Measurements from ENCODE around the gene KIF18A. TPM values are rescaled to one million over a fixed set of nuclear protein-coding genes. Genes with fewer than 3 reads are reported as not detected.

Gene KIF18A
- total and polyA plus RNA-seq, 4 donors: 0.08 to 21.4 (median 0.20) TPM

DNA sequence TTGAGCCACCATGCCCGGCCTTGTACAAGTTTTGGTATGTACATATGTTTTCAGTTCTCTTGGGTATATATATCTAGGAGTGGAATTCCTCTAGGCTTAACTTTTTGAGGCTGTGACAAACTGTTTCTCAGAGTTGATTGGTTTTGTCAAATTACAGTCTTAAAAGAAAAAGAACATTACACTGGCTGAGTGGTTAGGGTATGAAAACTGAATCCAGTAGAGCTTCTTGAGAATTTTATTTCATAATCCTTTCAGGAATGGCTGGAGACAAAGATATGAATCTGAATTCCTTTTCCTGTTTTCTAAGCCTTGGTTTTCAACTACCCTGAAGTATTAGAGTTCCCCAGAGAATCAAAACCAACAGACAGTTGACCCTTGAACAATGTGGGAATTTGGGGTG is 6.8 kb upstream of the KIF18A start:
- DNase-seq (ENCODE audit: low spot score): no peak
- 98% methylated on average over 1 of the region's 1 CpG for WGBS
- H3K27ac ChIP-seq (ENCODE audit: low read depth in 1 of 2, low read length in 2 of 2): no peak overlapping the region
- H3K27me3 ChIP-seq (ENCODE audit: control insufficient read depth in 4 of 4, insufficient read depth in 4 of 4, low read length in 3 of 4): no peaks in the 10 kb centered on the region
- no peak overlapping the region for H3K4me3 ChIP-seq (ENCODE audit: low read depth in 1 of 3, low read length in 3 of 3)
- no peaks in the 10 kb centered on the region for H3K9me3 ChIP-seq (ENCODE audit: control insufficient read depth in 4 of 4, low read length in 3 of 4)
- peaks cover 0 to 12% (median 11%) of the 10 kb centered on the region in 4 donors for H3K4me1 ChIP-seq (ENCODE audit: control insufficient read depth in 4 of 4, insufficient read depth in 4 of 4, low read length in 3 of 4)
- TF ChIP-seq SP1 (IDR thresholded peaks at IDR 0.05): no peak
- TF ChIP-seq, protein P1, sequence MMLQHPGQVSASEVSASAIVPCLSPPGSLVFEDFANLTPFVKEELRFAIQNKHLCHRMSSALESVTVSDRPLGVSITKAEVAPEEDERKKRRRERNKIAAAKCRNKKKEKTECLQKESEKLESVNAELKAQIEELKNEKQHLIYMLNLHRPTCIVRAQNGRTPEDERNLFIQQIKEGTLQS (IDR thresholded peaks at IDR 0.05): no peak
- TF ChIP-seq RXRA (IDR thresholded peaks at IDR 0.05): no peak
- TF ChIP-seq JUND (IDR thresholded peaks at IDR 0.05): no peak
- H3K36me3 ChIP-seq (ENCODE audit: control insufficient read depth in 4 of 4, insufficient read depth in 3 of 4, low read depth in 1 of 4, low read length in 3 of 4): peaks cover 0 to 5% (median 2%) of the 10 kb centered on the region in 4 donors
- no peak overlapping the region for H3K9ac ChIP-seq (ENCODE audit: low read depth in 1 of 2, low read length in 2 of 2)

DNA sequence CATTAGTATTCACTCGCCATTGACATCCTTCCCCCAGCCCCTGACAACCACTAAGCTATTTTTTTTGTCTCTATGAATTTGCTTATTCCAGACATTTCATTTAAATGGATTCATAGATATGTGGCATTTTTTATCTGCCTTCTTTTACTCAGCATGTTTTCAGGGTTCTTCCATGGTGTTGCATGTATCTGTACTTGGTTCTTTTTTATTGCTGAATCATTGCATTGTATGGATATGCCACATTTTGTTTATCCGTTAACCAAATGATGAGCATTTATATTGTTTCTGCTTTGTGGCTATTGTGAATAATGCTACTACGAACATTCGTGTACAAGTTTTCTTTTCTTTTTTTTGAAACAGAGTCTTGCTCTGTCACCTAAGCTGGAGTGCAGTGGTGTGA is 6.2 kb upstream of the KIF18A start:
- H3K4me3 ChIP-seq (ENCODE audit: low read depth in 1 of 3, low read length in 3 of 3): no peak overlapping the region
- H3K4me1 ChIP-seq (ENCODE audit: control insufficient read depth in 4 of 4, insufficient read depth in 4 of 4, low read length in 3 of 4): peaks cover 0 to 18% (median 17%) of the 10 kb centered on the region in 4 donors
- H3K9ac ChIP-seq (ENCODE audit: low read depth in 1 of 2, low read length in 2 of 2): no peak overlapping the region
- H3K9me3 ChIP-seq (ENCODE audit: control insufficient read depth in 4 of 4, low read length in 3 of 4): no peaks in the 10 kb centered on the region
- TF ChIP-seq FOXA1 (IDR thresholded peaks at IDR 0.05) (no peak), RAD21 (IDR thresholded peaks at IDR 0.05) (no peak), YY1 (IDR thresholded peaks at IDR 0.05) (no peak), JUND (IDR thresholded peaks at IDR 0.05) (no peak), GABPA (IDR thresholded peaks at IDR 0.05 in 1 of 2, conservative IDR thresholded peaks at IDR 0.05 in 1 of 2) (no peak), HNF4A (conservative IDR thresholded peaks at IDR 0.05) (no peak), NR2F2 (IDR thresholded peaks at IDR 0.05) (no peak), EGR1 (IDR thresholded peaks at IDR 0.05; ENCODE audit: low read depth in 2 of 2) (no peak), FOXA2 (IDR thresholded peaks at IDR 0.05) (no peak), RXRA (IDR thresholded peaks at IDR 0.05) (no peak), SP1 (IDR thresholded peaks at IDR 0.05) (no peak), TAF1 (conservative IDR thresholded peaks at IDR 0.05) (no peak), HNF4G (IDR thresholded peaks at IDR 0.05) (no peak)
- TF ChIP-seq, protein P2, sequence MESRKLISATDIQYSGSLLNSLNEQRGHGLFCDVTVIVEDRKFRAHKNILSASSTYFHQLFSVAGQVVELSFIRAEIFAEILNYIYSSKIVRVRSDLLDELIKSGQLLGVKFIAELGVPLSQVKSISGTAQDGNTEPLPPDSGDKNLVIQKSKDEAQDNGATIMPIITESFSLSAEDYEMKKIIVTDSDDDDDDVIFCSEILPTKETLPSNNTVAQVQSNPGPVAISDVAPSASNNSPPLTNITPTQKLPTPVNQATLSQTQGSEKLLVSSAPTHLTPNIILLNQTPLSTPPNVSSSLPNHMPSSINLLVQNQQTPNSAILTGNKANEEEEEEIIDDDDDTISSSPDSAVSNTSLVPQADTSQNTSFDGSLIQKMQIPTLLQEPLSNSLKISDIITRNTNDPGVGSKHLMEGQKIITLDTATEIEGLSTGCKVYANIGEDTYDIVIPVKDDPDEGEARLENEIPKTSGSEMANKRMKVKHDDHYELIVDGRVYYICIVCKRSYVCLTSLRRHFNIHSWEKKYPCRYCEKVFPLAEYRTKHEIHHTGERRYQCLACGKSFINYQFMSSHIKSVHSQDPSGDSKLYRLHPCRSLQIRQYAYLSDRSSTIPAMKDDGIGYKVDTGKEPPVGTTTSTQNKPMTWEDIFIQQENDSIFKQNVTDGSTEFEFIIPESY (IDR thresholded peaks at IDR 0.05): no peak
- TF ChIP-seq, protein P3, sequence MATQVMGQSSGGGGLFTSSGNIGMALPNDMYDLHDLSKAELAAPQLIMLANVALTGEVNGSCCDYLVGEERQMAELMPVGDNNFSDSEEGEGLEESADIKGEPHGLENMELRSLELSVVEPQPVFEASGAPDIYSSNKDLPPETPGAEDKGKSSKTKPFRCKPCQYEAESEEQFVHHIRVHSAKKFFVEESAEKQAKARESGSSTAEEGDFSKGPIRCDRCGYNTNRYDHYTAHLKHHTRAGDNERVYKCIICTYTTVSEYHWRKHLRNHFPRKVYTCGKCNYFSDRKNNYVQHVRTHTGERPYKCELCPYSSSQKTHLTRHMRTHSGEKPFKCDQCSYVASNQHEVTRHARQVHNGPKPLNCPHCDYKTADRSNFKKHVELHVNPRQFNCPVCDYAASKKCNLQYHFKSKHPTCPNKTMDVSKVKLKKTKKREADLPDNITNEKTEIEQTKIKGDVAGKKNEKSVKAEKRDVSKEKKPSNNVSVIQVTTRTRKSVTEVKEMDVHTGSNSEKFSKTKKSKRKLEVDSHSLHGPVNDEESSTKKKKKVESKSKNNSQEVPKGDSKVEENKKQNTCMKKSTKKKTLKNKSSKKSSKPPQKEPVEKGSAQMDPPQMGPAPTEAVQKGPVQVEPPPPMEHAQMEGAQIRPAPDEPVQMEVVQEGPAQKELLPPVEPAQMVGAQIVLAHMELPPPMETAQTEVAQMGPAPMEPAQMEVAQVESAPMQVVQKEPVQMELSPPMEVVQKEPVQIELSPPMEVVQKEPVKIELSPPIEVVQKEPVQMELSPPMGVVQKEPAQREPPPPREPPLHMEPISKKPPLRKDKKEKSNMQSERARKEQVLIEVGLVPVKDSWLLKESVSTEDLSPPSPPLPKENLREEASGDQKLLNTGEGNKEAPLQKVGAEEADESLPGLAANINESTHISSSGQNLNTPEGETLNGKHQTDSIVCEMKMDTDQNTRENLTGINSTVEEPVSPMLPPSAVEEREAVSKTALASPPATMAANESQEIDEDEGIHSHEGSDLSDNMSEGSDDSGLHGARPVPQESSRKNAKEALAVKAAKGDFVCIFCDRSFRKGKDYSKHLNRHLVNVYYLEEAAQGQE (IDR thresholded peaks at IDR 0.05): no peak
- TF ChIP-seq, protein P1 (IDR thresholded peaks at IDR 0.05): no peak
- TF ChIP-seq, protein P4, sequence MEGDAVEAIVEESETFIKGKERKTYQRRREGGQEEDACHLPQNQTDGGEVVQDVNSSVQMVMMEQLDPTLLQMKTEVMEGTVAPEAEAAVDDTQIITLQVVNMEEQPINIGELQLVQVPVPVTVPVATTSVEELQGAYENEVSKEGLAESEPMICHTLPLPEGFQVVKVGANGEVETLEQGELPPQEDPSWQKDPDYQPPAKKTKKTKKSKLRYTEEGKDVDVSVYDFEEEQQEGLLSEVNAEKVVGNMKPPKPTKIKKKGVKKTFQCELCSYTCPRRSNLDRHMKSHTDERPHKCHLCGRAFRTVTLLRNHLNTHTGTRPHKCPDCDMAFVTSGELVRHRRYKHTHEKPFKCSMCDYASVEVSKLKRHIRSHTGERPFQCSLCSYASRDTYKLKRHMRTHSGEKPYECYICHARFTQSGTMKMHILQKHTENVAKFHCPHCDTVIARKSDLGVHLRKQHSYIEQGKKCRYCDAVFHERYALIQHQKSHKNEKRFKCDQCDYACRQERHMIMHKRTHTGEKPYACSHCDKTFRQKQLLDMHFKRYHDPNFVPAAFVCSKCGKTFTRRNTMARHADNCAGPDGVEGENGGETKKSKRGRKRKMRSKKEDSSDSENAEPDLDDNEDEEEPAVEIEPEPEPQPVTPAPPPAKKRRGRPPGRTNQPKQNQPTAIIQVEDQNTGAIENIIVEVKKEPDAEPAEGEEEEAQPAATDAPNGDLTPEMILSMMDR (IDR thresholded peaks at IDR 0.05; ENCODE audit: low read depth, low read length, missing input control): no peak
- TF ChIP-seq, protein P5, sequence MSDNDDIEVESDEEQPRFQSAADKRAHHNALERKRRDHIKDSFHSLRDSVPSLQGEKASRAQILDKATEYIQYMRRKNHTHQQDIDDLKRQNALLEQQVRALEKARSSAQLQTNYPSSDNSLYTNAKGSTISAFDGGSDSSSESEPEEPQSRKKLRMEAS (IDR thresholded peaks at IDR 0.05): no peak
- no peak overlapping the region for H3K27ac ChIP-seq (ENCODE audit: low read depth in 1 of 2, low read length in 2 of 2)
- H3K27me3 ChIP-seq (ENCODE audit: control insufficient read depth in 4 of 4, insufficient read depth in 4 of 4, low read length in 3 of 4): no peaks in the 10 kb centered on the region
- peaks cover 0 to 5% (median 2%) of the 10 kb centered on the region in 4 donors for H3K36me3 ChIP-seq (ENCODE audit: control insufficient read depth in 4 of 4, insufficient read depth in 3 of 4, low read depth in 1 of 4, low read length in 3 of 4)
- no peak for DNase-seq (ENCODE audit: low spot score)
- WGBS: 98% methylated on average over 4 of the region's 4 CpGs
